HG03460 (cell line): ENCODE results near the gene CACNA1B.
"Not testable (repeated sequence)": the region's sequence is repeated elsewhere in the genome, so short reads cannot be mapped to it uniquely, and the experiment has no call there.

Experiments
- ATAC-seq: cut with Tn5 transposase; IDR thresholded peaks from one replicate; pipeline ENCODE4 v1.9.1; 2021; ENCODE audit not compliant: unreplicated experiment

The CACNA1B gene

GRCh38 chr9:137885121-137885520 lies 7.5 kb downstream of the CACNA1B start:
- not testable (repeated sequence) for ATAC-seq

GRCh38 chr9:137888621-137889020 lies 11.0 kb downstream of the CACNA1B start:
- not testable (repeated sequence) for ATAC-seq

GRCh38 chr9:137889966-137890365 lies 12.4 kb downstream of the CACNA1B start:
- ATAC-seq: not testable (repeated sequence)

- not testable (repeated sequence) for ATAC-seq
Measured at GRCh38 chr9:137890768-137891587, 13.4 kb downstream of the CACNA1B start.

- ATAC-seq: no peak
Measured at GRCh38 chr9:137891588-137892423, 14.2 kb downstream of the CACNA1B start.

GRCh38 chr9:137892424-137893191 lies 15.0 kb downstream of the CACNA1B start:
- no peak for ATAC-seq

- ATAC-seq: no peak
Measured at GRCh38 chr9:137893670-137894069, 16.1 kb downstream of the CACNA1B start.

GRCh38 chr9:137899551-137900360 lies 22.2 kb downstream of the CACNA1B start:
- no peak for ATAC-seq

GRCh38 chr9:137900584-137901310 lies 23.2 kb downstream of the CACNA1B start:
- ATAC-seq: no peak

GRCh38 chr9:137902646-137903045 lies 25.1 kb downstream of the CACNA1B start:
- ATAC-seq: no peak

GRCh38 chr9:137905740-137906139 lies 28.2 kb downstream of the CACNA1B start:
- no peak for ATAC-seq

- ATAC-seq: no peak
Measured at GRCh38 chr9:137907776-137908175, 30.2 kb downstream of the CACNA1B start.

GRCh38 chr9:137912671-137913070 lies 35.1 kb downstream of the CACNA1B start:
- no peak for ATAC-seq

GRCh38 chr9:137913132-137913531 lies 35.5 kb downstream of the CACNA1B start:
- ATAC-seq: no peak

- no peak for ATAC-seq
Measured at GRCh38 chr9:137913771-137914767, 36.5 kb downstream of the CACNA1B start.

- ATAC-seq: no peak
Measured at GRCh38 chr9:137916540-137916939, 39.0 kb downstream of the CACNA1B start.

GRCh38 chr9:137917116-137917515 lies 39.5 kb downstream of the CACNA1B start:
- no peak for ATAC-seq

GRCh38 chr9:137917795-137918194 lies 40.2 kb downstream of the CACNA1B start:
- no peak for ATAC-seq
